Breast epithelium (tissue), 3 donors: Measurements from ENCODE around the gene ZNF710.

Experiments used
- POLR2A ChIP-seq: fragments of 450-650 bp; IDR thresholded peaks from one replicate; pipeline ENCODE4 v1.6.1; 2016; ENCODE audit warnings: antibody characterized with exemption, mild to moderate bottlenecking, moderate library complexity
- TF ChIP-seq, protein P1 (sequence below), 3 donors: fragments of 450-650 bp; IDR thresholded peaks; one replicate each; pipeline ENCODE4 v1.5.1; 2016 to 2017; ENCODE audit warnings: antibody characterized with exemption in 3 of 3, mild to moderate bottlenecking in 3 of 3, moderate library complexity in 3 of 3

DNA sequence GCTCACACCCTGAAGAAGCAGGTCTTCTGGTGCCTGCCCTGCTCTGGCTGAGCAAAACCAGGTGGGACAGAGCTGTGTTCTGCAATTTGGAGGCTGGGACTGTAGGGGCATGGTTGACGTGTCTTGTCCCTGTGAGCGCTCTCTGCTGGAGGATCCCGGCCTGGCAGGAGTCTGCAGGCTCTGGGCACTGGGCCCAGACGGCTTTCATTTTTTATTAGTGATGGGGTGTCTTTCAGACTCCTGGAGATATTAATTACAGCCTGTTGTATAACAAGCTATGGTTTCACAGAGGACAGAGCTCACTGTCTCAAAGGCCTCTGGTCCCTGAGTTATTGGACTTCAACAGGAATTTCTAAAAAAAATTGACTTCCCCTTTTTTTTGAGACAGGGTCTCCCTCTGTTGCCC is 29.5 kb upstream of the ZNF710 start:
- TF ChIP-seq, protein P1, sequence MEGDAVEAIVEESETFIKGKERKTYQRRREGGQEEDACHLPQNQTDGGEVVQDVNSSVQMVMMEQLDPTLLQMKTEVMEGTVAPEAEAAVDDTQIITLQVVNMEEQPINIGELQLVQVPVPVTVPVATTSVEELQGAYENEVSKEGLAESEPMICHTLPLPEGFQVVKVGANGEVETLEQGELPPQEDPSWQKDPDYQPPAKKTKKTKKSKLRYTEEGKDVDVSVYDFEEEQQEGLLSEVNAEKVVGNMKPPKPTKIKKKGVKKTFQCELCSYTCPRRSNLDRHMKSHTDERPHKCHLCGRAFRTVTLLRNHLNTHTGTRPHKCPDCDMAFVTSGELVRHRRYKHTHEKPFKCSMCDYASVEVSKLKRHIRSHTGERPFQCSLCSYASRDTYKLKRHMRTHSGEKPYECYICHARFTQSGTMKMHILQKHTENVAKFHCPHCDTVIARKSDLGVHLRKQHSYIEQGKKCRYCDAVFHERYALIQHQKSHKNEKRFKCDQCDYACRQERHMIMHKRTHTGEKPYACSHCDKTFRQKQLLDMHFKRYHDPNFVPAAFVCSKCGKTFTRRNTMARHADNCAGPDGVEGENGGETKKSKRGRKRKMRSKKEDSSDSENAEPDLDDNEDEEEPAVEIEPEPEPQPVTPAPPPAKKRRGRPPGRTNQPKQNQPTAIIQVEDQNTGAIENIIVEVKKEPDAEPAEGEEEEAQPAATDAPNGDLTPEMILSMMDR (IDR thresholded peaks at IDR 0.05), result peak in 2 of 3 donors; percentile 19 to 26
- no peak for TF ChIP-seq POLR2A
